Gastroesophageal sphincter (tissue), 4 donors: ENCODE measurements around the gene FAM131B. TPM values are rescaled to one million over a fixed set of nuclear protein-coding genes. Genes with fewer than 3 reads are reported as not detected.

Source experiments
- ATAC-seq: fragments of 150-250 bp; one replicate; pipeline ENCODE4 v1.9.1; 2016; ENCODE audit warnings: mild to moderate bottlenecking, moderate library complexity
- H3K27ac ChIP-seq, 4 donors: fragments of 200-600 bp; sonication (generic) in 3 of 4; 1 replicate in 3 of 4; 2 replicates in 1 of 4; pipeline ENCODE4 v1.5.1; 2016 to 2019
- H3K27me3 ChIP-seq: fragments of 200-600 bp; sonication (generic); one replicate; pipeline ENCODE4 v1.5.1; 2019
- H3K36me3 ChIP-seq, 2 donors: fragments of 200-600 bp; sonication (generic); one replicate each; pipeline ENCODE4 v1.5.1; 2019; ENCODE audit warnings: control low read depth in 1 of 2
- H3K4me1 ChIP-seq, 3 donors: fragments of 200-600 bp; sonication (generic); 1 replicate in 2 of 3; 2 replicates in 1 of 3; pipeline ENCODE4 v1.5.1; 2016 to 2019; ENCODE audit warnings: control low read depth in 2 of 3
- H3K4me3 ChIP-seq, 2 donors: fragments of 200-600 bp; sonication (generic); one replicate each; pipeline ENCODE4 v1.5.1; 2019; ENCODE audit warnings: mild to moderate bottlenecking in 1 of 2, moderate library complexity in 1 of 2
- H3K9me3 ChIP-seq, 3 donors: fragments of 200-600 bp; sonication (generic); one replicate each; pipeline ENCODE4 v1.5.1; 2017 to 2019; ENCODE audit warnings: control low read depth in 2 of 3
- CTCF ChIP-seq, 4 experiments: fragments of 200-600 bp in 2 of 4; fragments of 450-650 bp in 2 of 4; sonication (generic) in 1 of 4; IDR thresholded peaks; one replicate each; pipeline ENCODE4 v1.5.1; 2017 to 2019; ENCODE audit warnings: antibody characterized with exemption in 4 of 4, mild to moderate bottlenecking in 2 of 4, moderate library complexity in 2 of 4
- EP300 ChIP-seq: sonication (generic); formaldehyde crosslinking; IDR thresholded peaks from one replicate; pipeline ENCODE4 v1.6.1; 2017; ENCODE audit warnings: antibody characterized with exemption, mild to moderate bottlenecking
- POLR2A ChIP-seq, 2 donors: fragments of 450-650 bp; IDR thresholded peaks; one replicate each; pipeline ENCODE4 v1.6.1; 2017; ENCODE audit warnings: antibody characterized with exemption in 2 of 2, mild to moderate bottlenecking in 2 of 2, moderate library complexity in 1 of 2
- POLR2AphosphoS5 ChIP-seq: sonication (generic); formaldehyde crosslinking; IDR thresholded peaks from one replicate; pipeline ENCODE4 v1.6.1; 2017; ENCODE audit warnings: antibody characterized with exemption
- WGBS, 2 donors: methylation state at CpG; one replicate each; pipeline ENCODE4 v1.1.5; 2018; ENCODE audit warnings: low coverage in 1 of 2; 5-methylcytosine and 5-hydroxymethylcytosine counted together
- total RNA-seq, 4 donors: library from RNA; depleted of rRNA; stranded (reverse); fragments of >200 nt; gene quantifications; one replicate each; pipeline ENCODE4 v1.1.0, GENCODE V29; 2016

FAM131B gene
- total RNA-seq, 4 donors from 2014 or later, result 0.31 to 2.4 (median 1.2) TPM

- H3K36me3 ChIP-seq, result no peaks in the 10 kb centered on the region
- TF ChIP-seq POLR2AphosphoS5 (no peak), CTCF (IDR thresholded peaks at IDR 0.05) (no peak), EP300 (no peak), POLR2A (IDR thresholded peaks at IDR 0.05) (no peak)
- no peak overlapping the region for H3K27ac ChIP-seq
- no peak overlapping the region for H3K4me3 ChIP-seq
- no peaks in the 10 kb centered on the region for H3K27me3 ChIP-seq
- H3K9me3 ChIP-seq, result no peaks in the 10 kb centered on the region
- no peak for ATAC-seq
- WGBS, 2 donors, result 60 to 90% methylated on average over 1 to 2 of the region's 28 CpGs
- H3K4me1 ChIP-seq, result peaks cover 0 to 35% (median 14%) of the 10 kb centered on the region in 3 donors
Measured at GRCh38 chr7:143396625-143397556, 34.4 kb upstream of the FAM131B start.

GRCh38 chr7:143396182-143396581, 33.7 kb upstream of the FAM131B start:
- Histone ChIP-seq H3K36me3 (no peaks in the 10 kb centered on the region), H3K4me3 (no peak overlapping the region), H3K27ac (peak overlapping the region in 1 of 4 donors; percentile 33), H3K27me3 (no peaks in the 10 kb centered on the region), H3K4me1 (peaks cover 0 to 43% (median 21%) of the 10 kb centered on the region in 3 donors), H3K9me3 (no peaks in the 10 kb centered on the region)
- ATAC-seq, result no peak
- TF ChIP-seq POLR2AphosphoS5, result no peak
- 80 to 96% methylated on average over 4 to 5 of the region's 7 CpGs for WGBS, 2 donors

- 77 to 84% methylated on average over 5 to 9 of the region's 21 CpGs for WGBS, 2 donors
- Histone ChIP-seq H3K27me3 (no peaks in the 10 kb centered on the region), H3K4me3 (no peak overlapping the region), H3K27ac (no peak overlapping the region), H3K4me1 (peaks cover 3 to 50% (median 29%) of the 10 kb centered on the region in 3 donors), H3K36me3 (peaks cover 0 to 7% of the 10 kb centered on the region in 2 donors), H3K9me3 (no peaks in the 10 kb centered on the region)
- TF ChIP-seq CTCF (IDR thresholded peaks at IDR 0.05) (peak in 1 of 4 experiments; percentile 28), POLR2AphosphoS5 (no peak)
- no peak for ATAC-seq
Measured at GRCh38 chr7:143395187-143396149, 33.0 kb upstream of the FAM131B start.

- no peak for ATAC-seq
- H3K36me3 ChIP-seq, result peaks cover 0 to 14% of the 10 kb centered on the region in 2 donors
- H3K4me1 ChIP-seq, result peaks cover 3 to 57% (median 36%) of the 10 kb centered on the region in 3 donors
- TF ChIP-seq EP300, result no peak
- TF ChIP-seq POLR2A (IDR thresholded peaks at IDR 0.05), result no peak
- no peak for TF ChIP-seq POLR2AphosphoS5
- no peak for TF ChIP-seq CTCF (IDR thresholded peaks at IDR 0.05)
- no peak overlapping the region for H3K27ac ChIP-seq
- H3K4me3 ChIP-seq, result no peak overlapping the region
- no peaks in the 10 kb centered on the region for H3K9me3 ChIP-seq
- 100% methylated on average over 1 of the region's 6 CpGs; no CpG with 5 or more reads in 1 of the 2 donors for WGBS, 2 donors
- H3K27me3 ChIP-seq, result no peaks in the 10 kb centered on the region
Measured at GRCh38 chr7:143394777-143395176, 32.3 kb upstream of the FAM131B start.

GRCh38 chr7:143394068-143394467, 31.6 kb upstream of the FAM131B start:
- peaks cover 0 to 21% of the 10 kb centered on the region in 2 donors for H3K36me3 ChIP-seq
- H3K4me1 ChIP-seq, result peaks cover 3 to 64% (median 38%) of the 10 kb centered on the region in 3 donors
- H3K27me3 ChIP-seq, result no peaks in the 10 kb centered on the region
- 93 to 98% methylated on average over 5 to 6 of the region's 6 CpGs for WGBS, 2 donors
- TF ChIP-seq POLR2A (IDR thresholded peaks at IDR 0.05) (no peak), CTCF (IDR thresholded peaks at IDR 0.05) (no peak), EP300 (no peak), POLR2AphosphoS5 (no peak)
- no peaks in the 10 kb centered on the region for H3K9me3 ChIP-seq
- no peak for ATAC-seq
- no peak overlapping the region for H3K4me3 ChIP-seq
- peak overlapping the region in 2 of 4 donors; percentile 99 to 100 for H3K27ac ChIP-seq
